Amniotic stem cell (primary cell): ENCODE measurements around the gene SPACA7.
"Not testable (repeated sequence)": the region's sequence is repeated elsewhere in the genome, so short reads cannot be mapped to it uniquely, and the experiment has no call there.

Experiments used
- DNase-seq: peaks from one replicate; lab custom pipeline; 2025; lab: John Stamatoyannopoulos, UW

SPACA7 gene

DNA sequence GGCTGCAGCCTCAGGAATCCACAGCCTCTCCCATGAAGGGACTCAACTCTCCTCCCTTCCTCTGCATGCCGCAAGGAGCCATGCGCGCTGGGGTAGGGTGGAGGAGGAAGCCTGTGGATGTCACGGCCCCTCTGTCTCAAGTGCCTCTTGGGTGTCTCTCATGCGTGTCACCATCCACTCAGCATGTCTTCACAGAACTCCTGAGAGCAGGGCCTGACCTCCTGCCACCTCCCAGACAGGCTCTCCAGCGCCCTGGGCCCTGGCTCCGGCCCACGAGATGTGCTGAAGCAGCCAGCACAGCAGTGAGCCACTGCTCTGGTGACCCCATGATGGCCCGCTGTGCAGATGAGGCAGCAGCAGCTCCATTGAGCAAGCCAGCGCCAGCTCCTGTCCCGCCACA lies 25.9 kb upstream of the SPACA7 start:
- no peak for DNase-seq

DNA sequence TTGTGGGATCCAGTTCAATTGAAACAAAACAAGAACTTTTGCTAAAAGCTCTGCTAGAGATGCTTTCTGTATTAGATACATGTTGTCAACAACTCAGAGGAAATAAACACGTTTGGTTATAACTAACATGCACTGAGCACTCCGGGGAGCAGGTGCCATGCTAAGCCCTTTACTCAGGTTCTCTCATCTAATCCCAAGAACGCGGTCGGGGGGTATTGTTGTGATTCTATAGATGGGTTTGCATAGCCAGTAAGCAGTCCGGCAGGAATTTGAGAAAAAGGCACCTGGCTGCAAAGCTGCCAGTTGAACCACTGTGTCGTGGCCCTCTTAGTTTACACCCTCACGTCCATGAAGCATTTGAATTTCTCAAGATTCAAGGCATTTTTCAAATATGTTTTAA lies 24.3 kb upstream of the SPACA7 start:
- DNase-seq: no peak

DNA sequence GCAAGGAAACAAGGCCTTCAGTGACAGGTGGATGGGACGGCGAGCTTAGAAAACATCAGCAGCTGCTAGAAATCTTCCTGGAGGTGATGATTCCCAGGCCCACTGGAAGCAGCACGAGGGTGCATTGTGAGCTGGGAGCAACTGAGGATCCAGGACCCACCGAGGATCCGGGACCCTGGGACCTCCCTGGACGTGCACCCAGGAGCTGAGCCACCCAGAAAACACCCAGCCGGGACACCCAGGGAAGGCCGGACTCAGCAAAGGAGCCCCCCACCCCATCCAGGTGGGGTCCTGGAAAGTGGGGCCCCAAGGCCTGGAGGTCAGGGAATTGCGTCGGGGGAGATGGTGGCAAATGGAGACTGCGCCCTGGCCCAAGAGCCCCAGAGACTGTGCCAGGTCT lies 22.3 kb upstream of the SPACA7 start:
- no peak for DNase-seq

DNA sequence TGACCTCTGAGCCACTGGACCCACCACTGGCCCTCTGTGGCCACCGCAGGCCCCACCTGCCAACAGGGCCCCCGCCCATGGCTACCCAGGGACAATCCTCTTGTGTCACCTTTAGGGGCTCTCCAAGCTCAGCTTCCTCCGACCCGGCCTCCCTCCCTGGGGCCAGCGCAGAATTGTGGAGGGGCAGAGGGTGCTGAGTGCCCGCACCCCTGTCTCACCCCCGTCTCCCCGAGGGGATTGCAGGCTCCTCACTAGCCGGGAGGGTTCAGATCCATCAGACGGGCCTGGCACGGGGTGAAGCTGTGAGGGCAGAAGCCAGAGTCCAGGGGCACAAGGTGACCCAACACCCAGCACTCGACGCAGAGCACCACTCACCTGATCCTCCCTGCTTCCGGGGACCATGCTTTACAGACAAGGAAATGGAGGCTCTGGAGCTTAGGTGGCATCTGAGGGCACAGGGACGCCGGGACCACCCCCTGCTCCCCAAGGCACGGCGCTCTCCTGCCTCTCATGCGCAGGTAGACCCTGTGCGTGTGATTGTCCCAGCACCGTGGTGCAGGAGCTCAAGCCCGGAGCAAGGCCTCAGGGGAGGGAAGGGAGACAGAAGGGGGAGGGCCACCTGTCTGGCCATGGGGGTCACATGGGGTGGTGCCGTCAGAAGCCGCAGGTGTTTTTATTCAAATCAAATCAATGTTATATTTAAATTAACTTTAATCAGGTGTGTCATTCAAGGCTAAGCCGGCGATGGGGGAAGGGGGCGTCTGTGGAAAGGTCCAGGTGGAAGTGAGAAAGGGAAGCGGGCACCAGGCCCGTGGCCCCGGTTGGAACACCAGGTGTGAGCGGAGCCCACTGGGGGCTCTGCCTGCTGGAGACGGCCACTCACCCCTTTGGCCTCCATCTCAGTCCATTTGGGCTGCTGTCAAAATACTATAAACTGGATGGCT lies 21.6 kb upstream of the SPACA7 start:
- no peak for DNase-seq

DNA sequence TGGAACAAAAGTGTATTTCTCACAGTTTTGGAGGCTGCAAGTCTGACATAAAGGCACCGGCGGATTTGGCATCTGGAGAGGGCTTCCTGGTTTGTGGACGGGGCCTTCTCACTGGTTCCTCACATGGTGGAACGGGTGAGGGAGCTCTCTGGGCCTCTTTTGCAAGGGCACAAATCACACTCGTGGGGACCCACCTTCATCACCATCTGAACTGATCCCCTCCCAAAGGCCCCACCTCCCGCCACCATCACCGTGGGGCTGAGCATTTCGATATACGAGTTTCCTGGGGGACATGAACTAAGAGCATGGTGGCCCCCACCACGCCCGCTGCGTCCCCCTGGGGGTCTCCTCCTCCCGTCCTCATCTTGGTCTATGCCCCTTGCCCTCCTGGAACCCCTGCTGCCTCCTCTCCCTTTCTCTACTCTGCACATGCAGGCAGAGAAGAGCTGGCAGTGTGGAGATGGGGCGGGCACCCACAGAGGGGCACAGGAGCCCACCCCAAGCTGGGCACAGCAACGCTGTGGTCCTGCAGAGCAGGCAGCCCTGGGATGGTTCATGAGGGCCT lies 20.8 kb upstream of the SPACA7 start:
- no peak for DNase-seq

DNA sequence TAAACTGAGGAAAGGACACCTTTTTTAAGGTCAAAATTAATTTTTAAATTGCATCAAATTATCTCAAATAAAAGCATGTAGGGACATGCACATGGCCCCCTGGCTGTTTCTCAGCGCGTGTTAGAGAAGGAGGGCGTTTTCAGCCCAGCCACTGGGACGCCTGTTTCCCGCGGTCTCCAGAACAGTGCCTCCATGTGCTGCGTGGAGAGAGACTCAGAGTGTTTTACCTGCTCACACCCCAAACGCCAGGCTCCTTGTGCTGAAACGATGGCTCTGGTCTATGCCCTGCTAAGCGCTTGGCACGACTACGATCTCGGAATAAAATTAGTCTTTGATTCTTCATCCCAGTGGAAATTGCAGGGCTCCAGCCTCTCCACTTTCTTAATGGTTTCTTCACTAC lies 20.0 kb upstream of the SPACA7 start:
- DNase-seq: no peak

DNA sequence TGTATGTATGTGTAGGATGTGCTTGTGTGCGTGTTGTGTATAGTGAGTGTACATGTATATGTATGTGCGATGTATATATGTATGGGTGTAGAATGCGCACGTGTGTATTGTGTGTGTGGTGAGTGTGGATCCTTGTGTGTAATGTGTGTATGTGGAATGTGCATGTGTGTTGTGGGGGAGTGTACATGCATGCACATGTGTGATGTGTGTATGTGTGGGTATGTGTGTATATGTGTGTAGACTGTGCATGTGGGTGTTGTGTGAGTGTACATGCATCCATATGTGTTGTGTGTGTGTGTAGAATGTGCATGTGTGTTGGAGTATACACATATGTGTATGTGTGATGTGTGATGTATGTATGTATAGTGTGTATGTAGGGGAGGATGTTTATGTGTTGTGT lies 18.0 kb upstream of the SPACA7 start:
- DNase-seq: no peak

DNA sequence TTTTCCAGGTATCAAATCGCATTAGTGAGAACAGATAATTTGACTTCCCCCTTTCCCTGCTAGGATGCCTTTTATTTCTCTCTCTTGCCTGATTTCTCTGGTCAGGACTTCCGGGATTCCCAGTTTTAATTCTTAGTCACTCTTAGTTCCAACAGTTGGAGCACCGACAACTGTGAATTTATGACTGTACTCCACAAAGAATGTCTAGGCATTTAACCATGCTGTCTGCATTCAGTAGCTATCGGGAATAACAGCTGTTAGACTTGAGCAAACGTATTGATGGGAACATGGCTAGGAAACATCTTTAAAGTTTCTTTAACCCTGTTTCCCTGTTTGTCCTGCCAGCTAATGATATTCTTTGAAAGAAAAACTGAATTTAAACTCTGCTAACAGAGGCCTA lies 14.1 kb upstream of the SPACA7 start:
- DNase-seq: no peak

DNA sequence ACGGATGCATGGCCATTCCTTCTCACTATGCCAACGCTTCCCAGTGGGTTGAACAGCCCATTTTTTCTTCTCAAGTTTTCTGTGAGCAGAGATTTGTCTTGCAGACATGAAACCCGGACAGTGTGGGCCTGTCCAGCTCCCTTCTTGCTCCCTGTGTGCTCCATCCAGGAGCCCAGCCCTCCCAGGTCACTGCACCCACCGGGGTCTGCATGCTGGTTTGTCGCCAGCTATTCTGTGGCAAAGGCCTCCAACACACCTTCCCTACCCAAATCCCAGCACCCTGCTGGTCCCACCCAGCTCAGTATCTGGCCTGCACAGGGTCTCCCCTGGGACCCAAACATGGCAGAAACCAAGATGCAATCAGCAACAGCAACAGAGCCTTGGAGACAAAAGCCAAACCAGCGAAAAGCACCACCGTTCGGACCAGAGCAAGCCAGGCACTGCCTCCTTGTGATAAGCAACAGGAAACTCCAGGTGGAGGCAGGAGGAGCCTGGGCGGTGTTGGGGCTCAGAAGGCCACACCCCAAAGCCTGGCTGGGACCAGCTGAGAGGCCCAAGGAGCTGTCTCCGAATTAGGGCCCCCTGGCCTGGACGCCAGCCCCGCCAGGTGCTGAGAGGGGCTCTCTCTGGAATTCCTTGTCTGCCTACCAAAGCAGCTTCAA lies 12.2 kb upstream of the SPACA7 start:
- no peak for DNase-seq

DNA sequence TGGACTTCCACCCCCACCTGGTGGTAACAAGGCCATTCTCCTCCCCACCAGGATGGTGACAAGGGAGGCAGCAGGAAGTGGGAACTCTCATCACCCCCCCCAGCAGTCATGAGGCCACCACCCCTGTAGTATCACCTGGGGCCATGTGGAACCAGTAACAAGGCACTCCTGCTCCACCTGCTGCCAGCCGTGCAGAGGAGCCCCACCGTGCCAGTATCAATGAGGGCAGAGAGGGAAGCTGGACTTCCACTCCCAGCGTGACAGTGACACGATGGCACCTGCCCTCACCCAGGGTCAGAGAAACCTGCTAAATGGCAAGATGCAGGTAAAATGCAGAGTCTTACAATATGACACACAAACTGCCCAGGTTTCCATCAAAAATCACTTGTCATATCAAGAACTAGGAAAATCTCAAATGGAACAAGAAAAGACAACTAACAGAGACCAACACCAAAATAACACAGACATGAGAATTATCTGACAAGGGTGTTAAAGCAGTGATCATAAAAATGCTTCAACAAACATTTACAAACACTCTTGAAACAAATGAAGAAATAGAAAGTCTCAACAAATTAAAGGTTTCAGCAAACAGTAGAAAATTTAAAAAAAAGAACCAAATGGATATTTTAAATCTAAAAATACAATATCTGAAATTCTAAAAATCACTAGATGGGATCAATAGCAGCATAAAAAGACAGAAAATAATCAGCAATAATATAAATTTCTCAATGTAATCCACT lies 9.1 kb upstream of the SPACA7 start:
- DNase-seq: no peak

DNA sequence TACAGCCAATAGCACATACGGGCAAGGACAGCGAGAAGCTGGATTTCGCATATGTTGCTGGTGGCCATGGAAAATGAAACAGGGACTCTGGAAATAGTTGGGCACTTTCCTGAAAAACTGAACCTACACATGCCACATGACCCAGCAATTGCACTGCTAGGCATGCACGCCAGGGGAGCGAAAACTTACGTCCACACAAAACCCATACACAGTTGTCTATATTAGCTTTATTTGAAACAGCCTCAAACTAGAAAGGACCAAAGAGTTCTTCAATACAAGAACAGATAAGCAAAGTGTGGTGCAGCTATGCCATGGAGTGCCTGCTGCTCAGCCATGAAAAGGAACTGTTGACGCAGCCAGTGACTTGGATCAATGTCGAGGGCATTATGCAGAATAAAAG lies 7.3 kb upstream of the SPACA7 start:
- DNase-seq: no peak

DNA sequence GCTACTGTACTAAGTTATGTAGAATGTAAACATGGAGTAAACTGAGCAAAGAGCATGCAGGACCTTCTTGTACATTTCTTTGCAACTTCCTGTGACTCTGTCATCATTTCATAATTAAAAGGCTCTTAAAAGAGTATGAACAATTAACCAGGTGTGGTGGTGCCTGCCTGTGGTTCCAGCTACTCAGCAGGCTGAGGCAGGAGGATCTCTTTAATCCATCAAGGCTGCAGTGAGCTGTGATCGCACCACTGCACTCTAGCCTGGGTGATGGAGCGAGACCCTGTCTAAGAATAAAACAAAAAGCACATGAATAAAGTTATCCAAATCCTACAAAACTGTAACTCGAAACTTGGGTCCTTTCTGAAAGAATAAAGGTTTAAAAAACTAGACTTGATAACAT lies 5.8 kb upstream of the SPACA7 start:
- DNase-seq: no peak

DNA sequence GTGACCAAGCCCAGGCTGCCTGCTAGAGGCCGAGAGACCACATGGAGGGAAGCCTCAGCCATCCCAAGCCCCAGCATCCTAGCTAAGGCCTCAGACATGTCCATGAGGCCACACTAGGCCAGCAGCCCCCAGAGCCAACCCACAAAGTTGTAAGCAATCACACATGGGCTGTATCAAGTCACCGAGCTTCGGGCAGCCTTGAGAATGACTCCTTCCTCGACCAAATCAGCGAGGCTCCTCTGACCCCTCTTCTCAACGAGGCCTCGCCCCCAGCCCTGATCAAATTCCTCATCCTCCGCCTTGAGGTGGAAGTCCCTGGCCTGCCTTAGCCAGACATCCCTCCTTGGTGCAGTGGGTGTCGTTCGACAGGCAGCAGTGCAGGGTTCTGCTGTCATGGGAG lies 1.9 kb upstream of the SPACA7 start:
- DNase-seq: no peak

DNA sequence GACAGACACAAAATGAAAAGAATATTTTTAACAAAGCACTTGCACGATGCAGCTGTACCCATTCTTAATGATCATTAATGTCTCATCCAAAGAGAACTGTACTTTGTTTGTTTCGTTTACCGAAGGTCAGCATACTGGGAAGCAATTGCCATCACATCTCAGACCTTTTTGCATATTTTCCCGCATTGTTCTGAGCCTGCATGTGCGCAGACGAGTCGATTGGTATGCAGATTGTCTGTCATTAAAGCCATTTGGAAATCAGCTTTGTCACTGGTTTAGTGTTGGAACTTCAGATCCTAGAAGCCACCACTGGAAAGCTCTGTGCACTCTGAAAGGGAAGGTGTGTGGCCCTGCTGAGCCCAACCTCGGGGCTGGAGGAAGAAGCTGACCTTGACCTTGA lies 15.6 kb downstream of the SPACA7 start:
- no peak for DNase-seq

DNA sequence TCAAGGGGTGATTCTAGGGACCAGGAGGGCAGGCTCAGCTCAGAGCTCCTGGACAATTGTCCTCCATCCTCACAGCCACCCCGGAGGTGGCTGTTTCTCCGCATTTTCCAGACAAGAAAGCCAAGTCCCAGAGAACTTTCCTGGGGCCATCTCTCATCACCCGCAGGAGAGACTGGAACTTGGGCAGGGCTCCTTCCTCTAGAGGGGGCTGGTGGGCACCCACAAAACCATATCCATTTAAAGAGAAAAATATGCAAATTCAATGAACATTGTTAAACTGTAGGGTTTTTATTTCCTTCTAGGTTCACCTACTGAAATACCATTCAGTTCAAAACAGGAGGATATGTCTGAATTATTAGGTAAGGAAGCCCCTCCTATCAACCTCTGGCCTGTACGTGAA lies 16.6 kb downstream of the SPACA7 start:
- no peak for DNase-seq

DNA sequence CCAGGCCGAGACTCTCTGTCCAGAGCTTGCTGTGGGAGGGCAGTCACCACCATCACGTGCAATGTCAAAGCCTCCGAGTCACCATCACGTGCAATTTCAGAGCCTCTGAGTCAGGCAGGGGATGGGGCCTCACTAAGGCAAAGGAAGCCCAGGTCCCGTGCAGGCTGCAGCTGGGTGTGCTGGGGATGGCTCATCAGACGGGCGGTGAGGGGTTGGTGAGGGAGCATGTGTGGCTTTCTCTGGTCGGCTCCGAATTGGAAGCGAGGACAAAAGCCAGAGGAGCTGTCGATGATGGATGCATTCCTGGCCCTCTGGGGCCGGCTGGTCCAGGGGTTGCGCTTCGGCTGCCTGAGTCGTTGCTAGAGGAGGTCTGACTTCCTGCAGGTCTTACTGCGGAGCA lies 18.9 kb downstream of the SPACA7 start:
- DNase-seq: not testable (repeated sequence)

DNA sequence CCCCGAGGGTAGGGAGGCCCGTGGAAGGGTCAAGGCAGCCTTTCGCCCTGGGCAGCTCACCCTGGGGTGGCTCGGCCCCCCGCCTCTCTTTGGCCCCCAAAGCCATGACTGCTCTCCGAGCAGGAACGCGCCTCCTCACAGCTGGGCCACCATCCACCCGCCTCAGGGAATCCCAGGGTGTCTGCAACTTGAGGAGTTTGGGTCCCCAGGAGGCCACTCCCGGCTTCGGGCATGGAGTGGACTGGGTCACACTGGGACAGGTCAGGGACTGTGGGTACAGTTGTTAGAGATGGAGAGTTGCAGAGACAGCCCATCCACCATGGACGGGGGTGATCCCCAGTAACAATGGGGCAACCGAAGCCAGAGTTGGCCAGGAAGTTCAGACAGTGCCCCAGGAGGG lies 19.8 kb downstream of the SPACA7 start:
- DNase-seq: not testable (repeated sequence)

DNA sequence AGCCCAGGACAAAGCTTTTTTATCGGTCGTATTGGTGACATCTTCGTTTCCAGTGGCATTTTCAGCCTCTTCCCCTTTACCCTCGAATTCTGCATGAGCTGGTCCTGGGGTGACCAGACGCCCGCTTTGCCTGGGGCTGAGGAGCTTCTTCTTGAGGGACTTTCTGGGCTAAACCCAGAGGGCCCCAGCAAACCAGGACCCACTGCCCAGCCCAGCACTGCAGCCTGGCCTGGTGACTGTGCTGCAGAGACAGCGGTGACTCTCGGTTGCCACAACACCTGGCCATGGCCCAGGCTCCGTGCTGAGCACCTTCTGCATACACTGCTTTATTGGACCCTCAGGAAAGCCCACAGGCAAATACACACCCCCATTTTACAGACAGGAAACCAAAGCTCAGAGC lies 21.0 kb downstream of the SPACA7 start:
- DNase-seq: no peak

DNA sequence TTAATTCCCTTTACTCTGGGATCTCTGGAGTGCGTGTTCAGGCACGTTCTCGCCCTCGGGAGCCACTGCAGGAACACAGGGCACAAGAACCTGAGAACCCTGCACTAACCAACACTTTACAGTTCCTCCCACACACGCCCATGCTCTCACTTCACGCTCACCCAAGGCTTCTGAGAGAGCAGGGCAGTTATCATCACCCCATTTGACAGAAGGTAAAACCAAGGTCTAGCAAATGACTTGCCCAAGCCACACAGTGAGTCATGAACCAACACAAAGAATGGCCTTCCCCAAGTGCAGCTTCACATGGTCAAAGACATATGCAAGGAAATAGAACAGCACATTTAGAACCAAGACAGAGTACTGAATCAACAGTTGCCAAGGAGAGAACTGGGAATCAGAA lies 22.2 kb downstream of the SPACA7 start:
- not testable (repeated sequence) for DNase-seq

DNA sequence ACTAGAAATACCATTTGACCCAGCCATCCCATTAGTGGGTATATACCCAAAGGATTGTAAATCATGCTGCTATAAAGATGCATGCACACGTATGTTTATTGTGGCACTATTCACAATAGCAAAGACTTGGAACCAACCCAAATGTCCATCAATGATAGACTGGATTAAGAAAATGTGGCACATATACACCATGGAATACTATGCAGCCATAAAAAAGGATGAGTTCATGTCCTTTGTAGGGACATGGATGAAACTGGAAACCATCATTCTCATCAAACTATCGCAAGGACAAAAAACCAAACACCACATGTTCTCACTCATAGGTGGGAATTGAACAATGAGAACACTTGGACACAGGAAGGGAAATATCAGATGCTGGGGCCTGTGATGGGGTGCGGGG lies 33.7 kb downstream of the SPACA7 start:
- not testable (repeated sequence) for DNase-seq

DNA sequence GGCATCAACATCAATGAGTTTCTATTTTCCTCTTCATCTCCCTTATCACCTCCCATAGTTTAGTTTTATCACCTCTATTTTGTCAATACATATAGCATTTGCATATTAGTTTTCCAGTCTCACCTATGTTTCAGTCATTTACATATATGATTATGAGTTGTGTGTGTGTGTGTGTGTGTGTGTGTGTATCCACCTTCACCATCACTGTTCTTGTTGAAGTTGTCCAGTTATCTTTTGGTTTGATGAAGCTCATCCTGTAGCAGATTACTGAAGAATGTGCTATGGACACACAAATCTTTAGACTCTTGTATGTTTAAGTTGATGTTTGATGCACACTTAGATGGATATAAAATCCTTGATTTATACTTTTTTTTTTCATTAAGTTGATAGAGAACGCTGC lies 40.5 kb downstream of the SPACA7 start:
- DNase-seq: no peak

DNA sequence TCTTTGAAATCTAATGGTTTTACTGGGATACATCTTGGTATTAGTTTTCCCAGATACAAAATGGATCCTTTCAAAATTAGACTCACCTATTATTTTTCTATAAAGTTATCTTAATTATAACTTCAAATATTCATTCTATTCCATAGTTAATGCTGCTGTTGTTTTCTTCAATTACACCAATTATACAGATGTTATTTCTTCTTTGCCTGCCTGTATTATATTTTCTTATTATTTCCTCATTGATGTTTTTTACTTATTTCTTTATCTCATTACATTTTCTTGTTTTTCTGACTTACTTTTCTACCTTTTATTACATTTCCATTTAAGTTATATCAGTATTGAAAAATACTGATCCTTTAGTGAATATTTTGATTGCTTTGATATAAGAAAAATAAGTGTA lies 40.9 kb downstream of the SPACA7 start:
- no peak for DNase-seq

DNA sequence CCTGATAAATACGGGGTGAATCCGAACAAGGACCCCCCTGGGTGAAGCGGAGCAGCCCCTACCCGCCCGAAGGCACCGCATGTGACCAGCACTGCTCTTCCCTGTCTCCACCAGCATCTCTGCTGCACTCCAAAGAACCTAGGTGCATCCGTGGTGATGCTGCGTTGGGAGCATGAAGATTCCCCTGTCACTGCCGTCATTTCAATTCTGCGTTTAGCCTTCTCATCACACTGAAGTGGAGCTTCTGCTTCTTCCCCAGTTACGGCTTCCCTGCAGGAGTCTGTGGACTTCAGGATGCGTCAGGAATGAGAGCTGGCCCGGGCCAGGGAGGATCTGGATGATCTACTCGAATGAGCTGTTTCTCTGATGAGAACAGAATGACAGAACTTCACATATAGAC lies 47.9 kb downstream of the SPACA7 start:
- DNase-seq: no peak
